GM12878 (cell line): ENCODE results near the gene ZNF805.

Experiments
- GABPA ChIP-seq: IDR thresholded peaks from 2 replicates; pipeline ENCODE4 v1.6.1; 2014; ENCODE audit warnings: antibody characterized with exemption, low read depth, mild to moderate bottlenecking, inconsistent platforms
- TAF1 ChIP-seq: IDR thresholded peaks from 2 replicates; pipeline ENCODE4 v1.6.1; 2011; ENCODE audit warnings: mild to moderate bottlenecking, low read depth, low read length, borderline replicate concordance
- TF ChIP-seq, protein P1 (sequence below), 3 experiments: IDR thresholded peaks in 2 of 3; conservative IDR thresholded peaks in 1 of 3; 2 replicates each; pipeline ENCODE4 v1.5.1; 2011; ENCODE audit warnings: low read depth in 3 of 3, low read length in 3 of 3, mild to moderate bottlenecking in 3 of 3, control low read depth in 2 of 3, moderate library complexity in 2 of 3, inconsistent platforms in 1 of 3, mixed read lengths in 1 of 3; ENCODE audit not compliant: control insufficient read depth in 2 of 3, insufficient read depth in 1 of 3; ENCODE audit errors: extremely low read depth in 1 of 3

DNA sequence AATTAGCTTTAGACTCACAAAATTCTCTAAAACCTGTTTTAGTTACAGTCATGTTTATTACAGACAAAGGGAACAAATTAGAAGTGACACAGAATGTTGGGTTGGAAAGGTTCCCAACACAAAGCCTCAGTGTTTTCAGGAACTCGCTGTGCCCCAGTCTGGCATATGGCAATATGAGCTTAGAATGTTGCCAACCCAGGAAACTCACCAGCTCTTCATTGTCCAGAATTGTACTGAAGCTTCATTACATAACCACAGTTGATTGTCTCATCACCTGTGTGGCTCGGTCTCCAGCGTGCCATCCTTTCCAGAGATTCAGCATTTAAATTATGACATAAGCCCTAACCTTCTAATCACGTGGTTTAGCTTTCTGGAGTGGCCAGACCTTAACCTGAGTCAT, 30.1 kb upstream of the ZNF805 start:
- TF ChIP-seq, protein P1, sequence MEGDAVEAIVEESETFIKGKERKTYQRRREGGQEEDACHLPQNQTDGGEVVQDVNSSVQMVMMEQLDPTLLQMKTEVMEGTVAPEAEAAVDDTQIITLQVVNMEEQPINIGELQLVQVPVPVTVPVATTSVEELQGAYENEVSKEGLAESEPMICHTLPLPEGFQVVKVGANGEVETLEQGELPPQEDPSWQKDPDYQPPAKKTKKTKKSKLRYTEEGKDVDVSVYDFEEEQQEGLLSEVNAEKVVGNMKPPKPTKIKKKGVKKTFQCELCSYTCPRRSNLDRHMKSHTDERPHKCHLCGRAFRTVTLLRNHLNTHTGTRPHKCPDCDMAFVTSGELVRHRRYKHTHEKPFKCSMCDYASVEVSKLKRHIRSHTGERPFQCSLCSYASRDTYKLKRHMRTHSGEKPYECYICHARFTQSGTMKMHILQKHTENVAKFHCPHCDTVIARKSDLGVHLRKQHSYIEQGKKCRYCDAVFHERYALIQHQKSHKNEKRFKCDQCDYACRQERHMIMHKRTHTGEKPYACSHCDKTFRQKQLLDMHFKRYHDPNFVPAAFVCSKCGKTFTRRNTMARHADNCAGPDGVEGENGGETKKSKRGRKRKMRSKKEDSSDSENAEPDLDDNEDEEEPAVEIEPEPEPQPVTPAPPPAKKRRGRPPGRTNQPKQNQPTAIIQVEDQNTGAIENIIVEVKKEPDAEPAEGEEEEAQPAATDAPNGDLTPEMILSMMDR (IDR thresholded peaks at IDR 0.05 in 2 of 3, conservative IDR thresholded peaks at IDR 0.05 in 1 of 3; ENCODE audit: control insufficient read depth in 2 of 3, extremely low read depth in 1 of 3, insufficient read depth in 1 of 3, low read depth in 3 of 3, low read length in 3 of 3), result no peak
- TF ChIP-seq TAF1 (no peak), GABPA (no peak)
